HL-60 (cell line): Measurements from ENCODE around the gene ANKRD2.

Experiments
- POLR2AphosphoS5 ChIP-seq: IDR thresholded peaks from 2 replicates; pipeline ENCODE4 v1.6.1; 2012; ENCODE audit warnings: low read depth
- REST ChIP-seq: IDR thresholded peaks from 2 replicates; pipeline ENCODE4 v1.6.1; 2012; ENCODE audit warnings: low read depth; ENCODE audit not compliant: insufficient replicate concordance
- TF ChIP-seq, protein P1 (sequence below): IDR thresholded peaks from one replicate; pipeline ENCODE4 v1.5.1; 2011; ENCODE audit warnings: low read length, control low read depth, inconsistent platforms; ENCODE audit not compliant: insufficient read depth

- TF ChIP-seq, protein P1, sequence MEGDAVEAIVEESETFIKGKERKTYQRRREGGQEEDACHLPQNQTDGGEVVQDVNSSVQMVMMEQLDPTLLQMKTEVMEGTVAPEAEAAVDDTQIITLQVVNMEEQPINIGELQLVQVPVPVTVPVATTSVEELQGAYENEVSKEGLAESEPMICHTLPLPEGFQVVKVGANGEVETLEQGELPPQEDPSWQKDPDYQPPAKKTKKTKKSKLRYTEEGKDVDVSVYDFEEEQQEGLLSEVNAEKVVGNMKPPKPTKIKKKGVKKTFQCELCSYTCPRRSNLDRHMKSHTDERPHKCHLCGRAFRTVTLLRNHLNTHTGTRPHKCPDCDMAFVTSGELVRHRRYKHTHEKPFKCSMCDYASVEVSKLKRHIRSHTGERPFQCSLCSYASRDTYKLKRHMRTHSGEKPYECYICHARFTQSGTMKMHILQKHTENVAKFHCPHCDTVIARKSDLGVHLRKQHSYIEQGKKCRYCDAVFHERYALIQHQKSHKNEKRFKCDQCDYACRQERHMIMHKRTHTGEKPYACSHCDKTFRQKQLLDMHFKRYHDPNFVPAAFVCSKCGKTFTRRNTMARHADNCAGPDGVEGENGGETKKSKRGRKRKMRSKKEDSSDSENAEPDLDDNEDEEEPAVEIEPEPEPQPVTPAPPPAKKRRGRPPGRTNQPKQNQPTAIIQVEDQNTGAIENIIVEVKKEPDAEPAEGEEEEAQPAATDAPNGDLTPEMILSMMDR = no peak
- TF ChIP-seq POLR2AphosphoS5 = no peak
- TF ChIP-seq REST = no peak
Observed at GRCh38 chr10:97598407-97599271, 26.1 kb downstream of the ANKRD2 start.
